Measurements from ENCODE around the gene DDX3X.
"Not testable (repeated sequence)": the region's sequence is repeated elsewhere in the genome, so short reads cannot be mapped to it uniquely, and the experiment has no call there.

The DDX3X gene

GRCh38 chrX:41332005-41332404 is 2.0 kb upstream of the DDX3X start:
- DNase-seq = no peak

DNA sequence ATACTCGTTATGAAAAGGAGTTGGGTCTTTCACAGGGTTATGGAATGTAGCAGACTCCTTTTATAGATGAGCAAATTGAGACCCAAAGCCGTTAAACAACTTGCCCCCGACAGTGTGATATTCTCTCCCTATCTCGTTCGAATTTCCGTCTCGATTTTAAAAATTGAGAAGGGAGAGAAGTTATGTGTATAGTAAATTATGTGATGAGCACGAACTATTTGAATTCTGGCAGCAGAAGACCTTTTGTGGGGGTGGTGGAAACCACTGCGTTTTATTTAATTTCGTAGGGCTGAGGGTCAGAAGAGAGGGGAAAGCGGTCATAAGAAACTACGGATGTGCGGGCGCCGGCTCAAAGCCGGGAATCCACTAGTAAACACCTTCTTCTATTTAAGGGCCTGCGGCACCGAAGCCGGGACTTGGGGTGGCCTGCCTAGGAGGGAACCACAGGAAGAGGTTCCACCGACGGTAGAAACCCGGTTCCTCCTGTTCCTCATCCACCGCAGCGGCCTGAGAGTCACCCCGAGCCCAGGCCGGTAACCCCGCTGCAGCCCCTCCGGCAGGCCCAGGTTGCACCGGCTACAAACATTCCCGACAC is 1.5 kb upstream of the DDX3X start:
- DNase-seq = no peak

GRCh38 chrX:41333003-41333743 is 789 bp upstream of the DDX3X start:
- peak; percentile 95 for DNase-seq

DNA sequence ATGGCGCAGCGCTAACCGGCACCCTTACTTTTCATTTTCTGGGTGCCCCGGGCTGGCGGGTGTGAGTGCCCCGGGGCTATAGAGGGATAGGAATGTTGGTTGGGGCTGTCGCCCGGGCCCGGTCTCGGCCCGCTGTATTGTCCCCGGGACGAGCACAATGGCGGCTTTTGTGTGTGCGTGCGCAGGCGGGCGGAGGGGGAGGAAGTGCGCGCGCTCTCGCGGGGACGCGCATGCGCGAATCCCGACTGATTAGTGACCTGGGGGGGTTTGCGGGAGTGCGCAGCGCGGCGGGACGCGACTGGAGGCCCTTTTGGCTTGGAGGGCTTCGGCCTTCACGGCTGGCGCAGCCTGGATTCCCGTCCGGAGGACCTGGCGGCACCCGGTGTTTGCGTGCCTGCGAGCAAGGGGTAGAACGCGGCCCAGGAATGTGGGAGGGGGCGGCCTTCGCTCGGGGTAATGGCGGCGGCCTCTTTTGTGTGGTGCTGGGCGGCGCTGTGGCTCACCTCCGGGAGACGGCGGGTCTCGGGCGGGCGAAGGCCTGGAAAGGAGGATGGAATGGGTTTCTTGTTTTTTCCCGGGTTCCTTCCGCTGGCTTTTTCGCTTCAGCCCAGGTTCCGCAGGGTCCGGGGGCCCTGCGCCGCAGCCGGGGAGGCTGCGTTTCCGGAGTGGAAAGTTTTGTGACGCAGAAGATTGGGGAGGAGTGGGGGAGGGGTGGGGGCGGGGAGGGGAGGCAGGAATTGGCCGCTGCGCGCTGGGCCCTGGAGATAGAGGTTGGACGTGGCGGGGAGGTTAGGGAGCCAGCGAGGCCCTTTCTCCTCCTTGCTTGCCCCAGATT is 618 bp downstream of the DDX3X start:
- DNase-seq = peak; percentile 30

DNA sequence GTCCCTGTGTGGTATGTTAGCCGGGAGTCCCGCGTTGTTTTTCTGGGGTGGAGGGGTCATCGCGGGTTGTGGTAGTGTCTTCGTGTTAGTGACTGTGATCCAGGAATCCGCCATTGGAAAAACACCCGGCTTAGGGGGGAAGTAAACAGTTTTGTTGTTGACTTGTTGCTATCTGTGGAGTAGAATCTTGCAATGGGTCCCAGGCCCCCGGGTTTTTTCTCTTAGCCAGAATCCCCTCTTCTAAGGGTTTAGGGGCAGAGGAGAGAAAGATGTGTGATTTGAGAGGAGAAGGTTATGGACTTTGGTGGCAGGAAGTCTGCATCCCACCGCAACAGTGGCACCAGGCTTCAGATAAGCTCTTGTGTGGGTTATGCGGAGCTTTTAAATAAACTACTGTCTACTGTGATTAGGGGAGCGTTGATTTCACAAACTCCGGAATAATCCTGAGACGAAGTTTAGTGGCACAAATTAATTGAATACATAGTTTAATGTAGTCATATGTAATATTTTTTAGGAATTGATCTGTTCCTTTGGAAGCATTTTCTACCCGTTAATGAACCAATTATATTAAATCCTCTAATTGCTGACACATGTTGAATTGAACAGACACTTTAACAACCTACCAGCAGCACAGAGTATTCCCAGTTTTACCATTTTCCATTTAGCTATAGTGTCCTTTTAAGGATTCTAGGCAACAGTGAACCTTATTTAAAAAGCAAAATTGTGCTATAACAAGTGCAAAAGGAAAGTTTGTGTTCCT is 1.4 kb downstream of the DDX3X start:
- no peak for DNase-seq

DNA sequence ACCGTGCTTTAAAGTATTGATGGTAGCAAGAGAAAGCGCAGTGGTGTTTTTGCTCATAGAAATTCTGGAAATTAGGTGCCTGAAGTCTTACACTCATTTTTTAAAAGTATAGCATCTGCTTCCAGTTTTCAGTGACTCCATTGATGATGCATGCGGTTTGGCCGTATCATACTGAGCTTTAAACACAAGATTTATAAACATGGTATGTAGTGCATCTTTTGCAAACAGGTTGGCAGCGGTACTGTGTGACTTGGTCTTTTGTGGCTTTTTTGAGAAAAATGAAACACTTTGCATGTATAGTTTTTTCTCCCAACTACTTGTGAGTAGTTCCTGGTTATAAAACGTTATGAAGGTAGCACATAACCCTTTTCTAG is 2.0 kb downstream of the DDX3X start:
- DNase-seq = no peak

GRCh38 chrX:41336447-41336846 is 2.5 kb downstream of the DDX3X start:
- DNase-seq = no peak

DNA sequence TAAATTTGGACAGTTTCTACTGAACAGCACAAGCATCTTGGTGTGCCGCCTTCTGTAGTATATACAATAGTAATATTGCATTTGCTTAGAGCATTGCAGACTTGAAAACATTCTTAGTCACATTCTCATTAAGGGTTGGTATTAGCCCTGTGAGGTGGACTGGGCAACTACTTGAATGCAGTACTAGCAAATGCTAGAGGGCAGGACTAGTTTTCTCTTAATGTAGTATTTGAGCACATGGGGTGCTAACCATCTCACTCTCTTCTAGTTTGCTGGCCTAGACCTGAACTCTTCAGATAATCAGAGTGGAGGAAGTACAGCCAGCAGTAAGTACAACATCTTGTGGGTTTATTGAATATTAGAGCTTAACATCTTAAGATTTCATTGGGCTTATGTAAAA is 3.2 kb downstream of the DDX3X start:
- DNase-seq = no peak

- no peak for DNase-seq
These were observed 4.5 kb downstream of the DDX3X start for GRCh38 chrX:41338436-41338835.

DNA sequence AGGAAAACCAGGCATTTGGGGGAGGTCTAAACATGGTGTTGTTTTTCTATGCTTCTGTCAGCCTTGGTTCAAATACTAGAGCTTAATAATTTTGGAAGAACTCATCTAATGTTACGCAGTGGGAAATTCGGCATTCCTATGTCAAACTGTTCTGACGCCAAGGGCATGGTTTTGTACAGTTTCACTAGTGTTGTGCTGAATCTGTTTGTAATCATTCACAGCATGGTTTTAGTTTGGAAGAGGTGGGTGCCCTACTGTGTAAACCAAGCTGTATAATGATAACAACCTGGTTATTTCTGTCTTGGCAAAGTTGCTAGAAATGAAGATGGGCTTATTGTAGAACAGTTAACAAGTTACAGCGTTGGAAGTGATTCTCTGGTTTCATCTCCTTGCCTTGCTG is 5.2 kb downstream of the DDX3X start:
- no peak for DNase-seq

DNA sequence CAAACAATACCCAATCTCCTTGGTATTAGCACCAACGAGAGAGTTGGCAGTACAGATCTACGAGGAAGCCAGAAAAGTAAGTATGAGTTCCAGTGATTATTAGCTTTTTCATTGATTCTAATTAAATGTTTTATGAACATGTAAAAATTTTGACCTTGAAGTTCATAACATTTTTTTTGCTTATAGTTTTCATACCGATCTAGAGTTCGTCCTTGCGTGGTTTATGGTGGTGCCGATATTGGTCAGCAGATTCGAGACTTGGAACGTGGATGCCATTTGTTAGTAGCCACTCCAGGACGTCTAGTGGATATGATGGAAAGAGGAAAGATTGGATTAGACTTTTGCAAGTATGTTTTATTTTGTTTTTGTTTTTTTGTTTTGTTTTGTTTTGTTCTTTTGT is 10.1 kb downstream of the DDX3X start:
- DNase-seq = no peak

- DNase-seq = no peak
These were observed 13.2 kb downstream of the DDX3X start for GRCh38 chrX:41347186-41347585.

- no peak for DNase-seq
These were observed 14.6 kb downstream of the DDX3X start for GRCh38 chrX:41348551-41348950.

GRCh38 chrX:41350150-41350975 is 16.4 kb downstream of the DDX3X start:
- no peak for DNase-seq

DNA sequence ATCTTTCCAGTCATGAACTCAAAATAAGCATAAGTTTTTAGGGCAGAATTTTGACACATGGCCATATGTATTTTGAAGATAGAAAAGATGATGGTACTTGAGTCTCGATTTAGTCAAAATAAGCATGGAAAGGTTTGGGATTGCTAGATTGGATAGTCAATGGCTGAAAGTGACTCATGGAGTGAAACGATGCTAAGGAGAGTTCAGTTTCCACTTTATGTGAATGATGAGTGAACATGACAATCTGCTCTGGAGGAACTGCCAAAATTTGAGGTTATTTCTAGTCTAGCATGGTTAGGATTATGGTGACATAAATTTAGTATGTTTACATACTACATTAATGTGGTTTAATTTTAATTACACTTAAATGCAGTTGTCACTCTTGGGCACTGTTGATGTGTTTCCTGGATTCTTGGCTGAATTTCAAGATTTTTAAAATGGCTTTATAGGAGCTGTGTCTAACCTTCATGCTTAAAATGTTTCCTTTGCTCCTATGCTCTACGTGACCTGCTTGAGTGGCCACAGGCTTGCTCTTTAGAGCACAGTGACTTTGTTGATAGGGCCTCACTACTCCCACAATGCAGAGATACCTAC is 17.1 kb downstream of the DDX3X start:
- no peak for DNase-seq

DNA sequence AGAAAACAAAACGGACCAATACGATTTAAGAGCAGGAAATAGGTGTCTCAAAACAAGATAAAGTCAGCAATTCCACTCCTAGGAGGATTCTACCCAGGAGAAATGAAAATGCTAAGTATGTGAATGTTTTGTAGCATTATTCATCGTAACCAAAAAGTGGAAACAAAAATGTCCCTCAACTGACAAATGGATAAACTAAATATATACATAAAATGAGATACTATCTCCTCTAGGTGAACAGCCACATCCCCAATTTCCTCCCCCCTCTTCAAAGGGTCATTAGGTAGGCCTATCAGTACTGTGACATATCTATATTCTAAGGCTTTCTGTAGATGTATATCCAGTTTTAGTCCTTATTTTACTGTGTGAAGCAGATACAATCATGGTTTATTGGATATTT is 18.0 kb downstream of the DDX3X start:
- no peak for DNase-seq

DNA sequence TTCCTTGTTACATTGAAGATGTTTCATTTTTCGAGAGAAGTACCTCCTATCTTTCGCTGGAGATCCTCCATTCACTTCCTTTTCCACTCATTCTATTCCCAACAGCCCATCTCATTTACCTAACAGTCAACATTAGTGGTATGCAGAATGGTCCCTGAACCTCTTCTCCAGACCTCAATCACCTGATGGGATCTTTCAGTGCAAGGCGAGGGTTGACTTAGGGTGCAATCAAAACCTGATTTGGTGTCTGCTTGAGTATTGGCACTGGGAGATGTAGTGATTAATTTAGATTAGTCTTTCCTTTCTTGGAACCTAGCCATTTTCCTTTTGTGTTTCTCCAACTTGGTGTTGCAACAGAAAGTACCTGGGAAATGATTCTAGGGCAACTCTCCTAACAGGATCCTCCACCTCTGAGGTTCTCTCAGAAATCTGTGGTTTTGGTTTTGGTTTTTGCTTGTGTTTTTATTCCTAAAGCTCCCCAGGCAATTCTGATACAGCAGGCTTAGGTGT is 18.4 kb downstream of the DDX3X start:
- no peak for DNase-seq

GRCh38 chrX:41353985-41354384 is 20.0 kb downstream of the DDX3X start:
- no peak for DNase-seq

DNA sequence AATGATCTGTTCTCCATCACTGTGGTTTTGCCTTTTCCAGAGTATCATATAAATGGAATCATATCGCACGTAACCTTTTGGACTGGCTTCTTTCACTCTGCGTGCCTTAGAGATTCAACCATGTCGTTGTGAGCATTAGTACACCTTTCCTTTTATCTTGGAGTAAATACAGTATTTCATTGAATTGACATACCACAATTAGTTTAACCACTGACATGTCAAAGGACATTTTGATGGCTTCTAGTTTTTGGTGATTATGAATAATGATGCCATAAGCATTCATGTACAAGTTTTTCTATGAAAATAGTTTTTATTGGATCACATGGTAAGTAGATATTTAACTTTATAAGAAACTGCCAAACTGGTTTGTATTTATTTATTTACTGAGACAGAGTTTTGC is 35.2 kb downstream of the DDX3X start:
- DNase-seq = no peak

DNA sequence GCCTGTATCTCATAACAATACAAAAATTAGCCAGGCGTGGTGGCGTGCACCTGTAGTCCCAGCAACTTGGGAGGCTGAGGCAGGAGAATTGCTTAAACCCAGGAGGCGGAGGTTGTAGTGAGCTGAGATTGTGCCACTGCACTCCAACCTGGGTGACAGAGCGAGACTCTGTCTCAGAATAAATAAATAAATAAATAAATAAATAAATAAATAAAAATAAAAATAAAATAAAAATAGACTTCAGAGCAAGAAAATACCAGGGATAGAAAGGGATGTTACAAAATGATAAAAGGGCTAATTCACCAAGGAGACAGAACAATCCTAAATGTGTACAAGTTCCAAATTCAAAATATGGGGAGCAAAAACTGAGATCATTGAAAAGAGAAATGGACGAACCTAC is 37.6 kb downstream of the DDX3X start:
- not testable (repeated sequence) for DNase-seq

- no peak for DNase-seq
These were observed 40.1 kb downstream of the DDX3X start for GRCh38 chrX:41373989-41374606.
